Frontal cortex (tissue), 4 donors: Measurements from ENCODE around the gene ATRAID. TPM values are rescaled to one million over a fixed set of nuclear protein-coding genes. Genes with fewer than 3 reads are reported as not detected.
"Not testable (repeated sequence)": the region's sequence is repeated elsewhere in the genome, so short reads cannot be mapped to it uniquely, and the experiment has no call there.

ENCODE experiments used
- DNase-seq, 2 donors: peaks; one replicate each; pipeline ENCODE4 v3.0.0; 2012; ENCODE audit warnings: low spot score in 2 of 2
- FAIRE-seq: peaks from 2 replicates; lab custom pipeline; 2012; peaks lifted over from hg19 to GRCh38; lab: Jason Lieb, UNC
- total RNA-seq: library from RNA; depleted of rRNA; stranded (reverse); fragments of >200 nt; gene quantifications from one replicate; pipeline ENCODE4 v1.2.3, GENCODE V29; 2014
- donor health status: control.
- donor health status: control.
- donor health status: control.

ATRAID gene
- total RNA-seq, 1 donor from 2014 or later: 37.5 TPM

DNA sequence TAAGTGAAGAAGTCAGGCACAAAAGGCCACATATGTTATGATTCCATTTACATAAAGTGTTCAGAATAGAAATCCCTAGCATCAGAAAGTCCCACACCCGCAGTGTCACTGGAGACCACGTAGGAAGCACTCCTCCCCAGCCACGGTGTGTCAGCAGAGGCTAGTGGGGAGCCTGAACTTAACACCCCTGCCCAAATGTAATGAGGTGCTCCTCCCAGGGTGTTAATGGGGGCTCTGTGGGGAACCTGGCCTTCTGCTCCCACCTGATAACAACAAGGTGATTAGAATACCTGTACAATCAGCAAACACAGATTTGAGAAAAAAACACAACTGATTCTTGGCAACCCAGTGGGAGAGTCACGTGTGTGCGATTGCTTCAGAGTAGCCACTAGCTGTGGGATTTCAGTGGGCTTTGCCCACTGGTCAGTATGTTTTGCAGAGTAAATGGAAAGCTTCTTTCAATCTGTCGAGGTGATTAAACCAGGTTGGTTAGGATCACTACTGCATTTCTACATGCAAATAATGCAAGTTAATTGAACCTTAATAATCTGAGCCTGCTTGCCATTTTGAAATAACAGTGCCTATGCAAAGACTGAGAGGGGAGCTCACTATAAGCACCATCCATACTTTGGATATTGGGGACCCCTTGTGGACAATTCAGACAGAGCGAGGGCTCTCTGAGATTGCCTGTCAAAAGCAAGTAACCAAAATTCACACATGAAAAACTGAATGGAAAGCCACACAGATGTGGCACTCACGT lies 20.6 kb upstream of the ATRAID start:
- FAIRE-seq (no peak), DNase-seq (no peak)

DNA sequence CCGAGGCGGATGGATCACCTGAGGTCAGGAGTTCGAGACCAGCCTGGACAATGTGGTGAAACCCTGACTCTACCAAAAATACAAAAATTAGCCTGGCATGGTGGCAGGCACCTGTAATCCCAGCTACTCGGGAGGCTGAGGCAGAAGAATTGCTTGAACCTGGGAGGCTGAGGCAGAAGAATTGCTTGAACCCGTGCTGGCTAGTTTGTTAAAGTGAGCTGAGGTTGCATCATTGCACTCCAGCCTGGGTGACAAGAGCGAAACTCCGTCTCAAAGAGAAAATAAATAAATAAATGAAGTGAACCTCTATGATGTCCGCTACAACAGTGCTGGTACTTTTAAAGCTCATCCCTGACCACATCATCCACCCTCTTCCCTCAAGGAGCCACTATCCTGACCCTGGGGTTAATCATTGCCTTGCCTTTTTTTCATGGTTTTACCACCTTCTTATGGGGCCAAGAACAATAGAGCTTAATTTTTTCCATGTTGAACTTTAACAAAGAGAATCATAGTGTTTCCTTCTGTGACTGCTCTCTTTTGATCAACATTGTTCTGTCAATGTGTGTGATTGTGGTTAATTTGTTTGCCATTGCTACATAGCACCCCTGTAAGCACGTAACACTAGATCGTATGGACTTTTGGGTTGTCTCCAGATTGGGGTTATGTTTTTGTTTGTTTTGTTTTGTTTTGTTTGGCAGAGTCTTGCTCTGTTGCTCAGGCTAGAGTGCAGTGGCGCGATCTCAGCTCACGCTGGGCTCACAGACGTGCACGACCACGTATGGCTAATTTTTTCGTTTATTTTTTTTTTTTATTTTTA lies 17.1 kb upstream of the ATRAID start:
- FAIRE-seq (no peak), DNase-seq (no peak)

DNA sequence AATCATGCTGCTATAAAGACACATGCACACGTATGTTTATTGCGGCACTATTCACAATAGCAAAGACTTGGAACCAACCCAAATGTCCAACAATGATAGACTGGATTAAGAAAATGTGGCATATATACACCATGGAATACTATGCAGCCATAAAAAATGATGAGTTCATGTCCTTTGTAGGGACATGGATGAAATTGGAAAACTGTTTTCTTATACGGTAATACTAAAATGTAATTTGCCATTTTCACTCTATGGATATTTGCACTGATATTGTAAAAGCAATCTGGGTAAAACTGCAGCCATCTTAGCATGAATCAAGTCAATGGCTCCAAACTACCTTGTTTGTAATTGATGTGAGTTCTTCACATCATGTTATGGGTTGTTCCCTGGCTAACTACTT lies 16.0 kb upstream of the ATRAID start:
- not testable (repeated sequence) for FAIRE-seq, DNase-seq

DNA sequence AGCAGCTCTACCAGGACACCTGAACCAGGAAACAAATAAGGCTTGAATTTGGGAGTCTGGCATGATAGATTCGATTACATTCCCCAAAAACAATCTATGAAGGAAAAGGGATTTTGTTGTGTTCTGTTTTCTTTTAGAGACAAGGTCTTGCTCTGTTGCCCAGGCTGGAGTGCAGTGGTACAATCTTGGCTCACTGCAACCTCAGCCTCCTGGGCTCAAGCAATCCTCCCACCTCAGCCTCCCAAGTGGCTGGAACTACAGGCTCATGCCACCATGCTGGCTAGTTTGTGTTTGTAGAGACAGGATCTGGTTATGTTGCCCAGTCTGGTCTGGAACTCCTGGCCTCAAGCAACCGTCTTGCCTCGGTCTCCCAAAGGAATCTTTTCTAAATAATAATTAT lies 13.8 kb upstream of the ATRAID start:
- FAIRE-seq, DNase-seq: not testable (repeated sequence)

DNA sequence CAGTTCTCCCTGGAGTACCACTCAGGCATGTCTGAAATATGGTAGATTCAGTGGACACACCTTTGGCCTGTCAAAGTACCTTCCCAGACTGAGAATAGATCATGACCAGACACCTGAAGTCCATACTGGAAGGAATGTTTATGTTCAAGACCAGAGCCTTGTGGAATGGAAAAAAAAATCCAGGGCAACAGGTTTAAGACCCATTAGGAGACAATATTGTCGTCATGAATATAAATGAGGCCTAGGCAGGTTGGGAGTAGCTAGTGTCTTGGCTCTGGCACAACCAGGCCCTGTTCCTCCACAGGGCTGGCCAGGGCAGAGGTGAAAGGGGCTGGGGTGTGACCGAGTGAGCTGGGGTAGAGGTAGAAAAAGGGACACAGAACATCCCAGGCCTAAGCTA lies 13.2 kb upstream of the ATRAID start:
- no peak for DNase-seq
- FAIRE-seq: no peak

DNA sequence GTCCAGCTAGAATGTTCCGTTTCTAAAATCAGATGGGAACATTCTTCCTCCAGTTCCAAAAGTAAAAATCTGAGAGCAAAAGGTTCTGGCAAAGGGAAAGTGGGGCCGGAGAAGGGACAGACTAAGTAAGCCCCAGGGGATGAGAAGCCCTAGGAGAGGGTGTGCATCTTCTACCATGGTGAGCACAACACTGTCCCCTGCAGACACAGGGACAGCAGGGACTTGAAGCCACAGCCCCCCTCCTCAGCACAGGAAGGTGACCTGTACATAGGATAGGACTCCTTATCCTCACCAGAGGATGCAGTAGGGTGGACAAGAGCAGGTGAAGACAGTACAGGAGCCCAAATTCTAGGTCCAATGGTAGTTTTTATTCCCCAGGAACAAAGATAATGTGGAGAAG lies 12.6 kb upstream of the ATRAID start:
- no peak for DNase-seq
- FAIRE-seq: no peak

DNA sequence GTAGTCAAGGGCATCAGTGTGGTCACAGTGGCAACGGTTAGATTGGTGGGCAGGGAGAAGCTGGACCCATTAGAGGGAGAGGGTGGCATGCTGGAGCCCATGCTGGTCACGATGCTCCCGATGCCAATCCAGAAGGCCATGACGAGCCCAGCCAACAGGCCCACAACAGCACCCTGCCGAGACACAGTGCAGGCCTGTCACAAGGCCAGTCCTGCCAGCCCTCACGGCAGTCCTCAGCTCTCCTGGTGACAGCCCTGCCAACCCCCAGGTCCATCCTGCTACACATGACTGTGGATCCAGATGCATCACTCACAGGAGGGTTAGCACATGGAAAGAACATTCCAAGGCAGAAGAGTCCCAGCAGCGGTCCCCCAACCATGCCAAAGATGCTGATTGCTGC lies 10.2 kb upstream of the ATRAID start:
- no peak for FAIRE-seq

DNA sequence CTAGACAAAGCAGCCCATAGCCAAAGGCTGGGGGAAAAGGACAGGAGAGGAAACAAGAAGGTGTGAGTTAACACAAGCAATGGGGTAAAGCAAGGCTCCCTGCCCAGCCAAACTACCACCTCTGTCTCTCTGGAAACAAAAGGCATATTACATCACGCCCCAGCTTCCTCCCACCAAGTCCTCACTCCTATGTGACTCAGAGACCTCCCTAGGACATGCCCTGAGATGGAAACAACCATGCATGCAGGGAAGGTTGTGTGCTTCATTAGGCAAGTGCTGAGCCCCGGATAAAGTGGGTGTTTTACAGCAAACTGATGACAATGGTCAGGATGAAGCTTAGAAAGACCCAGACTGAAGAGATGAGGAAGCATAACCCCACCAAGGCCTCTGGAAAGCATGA lies 9.0 kb upstream of the ATRAID start:
- DNase-seq: no peak
- FAIRE-seq: no peak

More for the DNA sequence above, 10.2 kb upstream of the ATRAID start:
- no peak for DNase-seq

DNA sequence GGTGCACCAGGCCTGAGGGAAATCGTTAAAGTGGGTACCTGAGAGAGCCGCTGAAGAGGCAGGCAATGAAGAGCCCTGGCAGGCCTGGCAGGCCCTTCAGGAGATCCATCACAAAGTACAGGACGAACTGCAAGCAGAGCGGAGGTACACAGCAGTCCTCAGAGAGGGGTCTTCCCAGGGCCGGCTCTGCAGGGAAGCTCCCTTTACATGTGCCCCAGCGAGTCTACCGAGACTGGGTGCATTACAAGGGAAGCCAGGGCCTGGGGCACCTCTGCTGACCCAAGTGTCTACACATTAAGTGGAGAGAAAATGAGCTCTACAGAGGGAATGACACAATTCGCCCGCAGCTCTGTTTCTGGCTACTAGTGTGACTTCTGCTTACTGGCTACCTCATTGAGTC lies 8.1 kb upstream of the ATRAID start:
- FAIRE-seq: no peak
- DNase-seq: no peak

DNA sequence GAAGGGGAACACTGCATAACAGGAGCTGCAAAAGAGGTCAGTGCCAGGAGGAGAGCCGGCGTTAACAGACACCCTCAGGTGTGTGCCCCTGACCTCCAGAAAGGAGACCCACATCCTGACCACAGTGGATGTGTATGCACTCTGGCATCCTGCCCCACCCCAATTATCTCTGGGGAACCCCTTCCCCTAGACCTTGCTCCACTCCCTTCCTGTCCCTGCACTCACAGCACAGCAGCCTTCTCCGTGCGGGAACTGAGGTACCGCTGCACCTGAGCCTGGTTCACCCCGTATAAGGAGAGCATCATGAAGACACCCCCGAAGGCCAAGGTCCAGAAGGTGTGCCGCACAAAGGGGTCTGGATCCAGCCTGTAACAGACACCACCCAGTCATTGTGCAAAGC lies 7.3 kb upstream of the ATRAID start:
- DNase-seq (no peak), FAIRE-seq (no peak)

DNA sequence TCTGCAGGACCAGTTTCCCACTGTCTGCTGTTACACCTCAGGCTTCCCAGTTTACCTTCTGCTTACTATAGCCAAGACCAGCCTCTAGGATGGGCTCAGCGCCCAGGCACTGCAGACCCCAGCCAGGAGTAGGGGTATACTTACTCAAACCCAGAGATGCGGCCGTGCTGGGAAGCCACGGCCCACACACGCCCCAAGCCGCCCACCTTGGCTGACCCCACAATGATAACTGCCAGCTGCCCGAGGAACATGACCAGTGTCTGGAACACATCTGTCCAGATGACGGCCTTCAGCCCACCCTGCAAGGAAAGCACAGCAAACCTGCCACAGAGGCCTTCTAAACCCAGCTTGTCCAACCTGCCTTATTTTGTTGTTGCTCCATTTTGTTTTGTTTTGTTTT lies 6.6 kb upstream of the ATRAID start:
- DNase-seq (no peak), FAIRE-seq (no peak)

DNA sequence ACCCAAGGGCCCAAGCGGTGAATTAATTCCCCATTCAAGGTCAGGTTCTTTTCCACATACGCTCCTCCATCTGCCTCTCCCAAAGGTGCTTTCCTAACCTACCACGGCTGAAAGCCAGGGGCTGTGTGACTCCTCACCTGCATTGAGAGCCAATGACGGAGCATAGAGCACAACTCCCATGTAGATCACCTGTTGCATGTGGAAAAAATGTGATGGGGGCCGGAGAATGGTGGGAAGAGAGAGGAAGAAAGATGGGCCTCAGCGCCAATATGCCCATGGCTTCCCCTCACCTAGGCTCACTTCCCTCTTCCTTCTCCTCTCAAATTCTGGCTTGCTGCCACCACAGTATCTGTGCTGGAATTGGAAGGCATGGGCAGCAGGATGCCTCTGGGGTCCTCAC lies 5.5 kb upstream of the ATRAID start:
- no peak for FAIRE-seq
- no peak for DNase-seq

DNA sequence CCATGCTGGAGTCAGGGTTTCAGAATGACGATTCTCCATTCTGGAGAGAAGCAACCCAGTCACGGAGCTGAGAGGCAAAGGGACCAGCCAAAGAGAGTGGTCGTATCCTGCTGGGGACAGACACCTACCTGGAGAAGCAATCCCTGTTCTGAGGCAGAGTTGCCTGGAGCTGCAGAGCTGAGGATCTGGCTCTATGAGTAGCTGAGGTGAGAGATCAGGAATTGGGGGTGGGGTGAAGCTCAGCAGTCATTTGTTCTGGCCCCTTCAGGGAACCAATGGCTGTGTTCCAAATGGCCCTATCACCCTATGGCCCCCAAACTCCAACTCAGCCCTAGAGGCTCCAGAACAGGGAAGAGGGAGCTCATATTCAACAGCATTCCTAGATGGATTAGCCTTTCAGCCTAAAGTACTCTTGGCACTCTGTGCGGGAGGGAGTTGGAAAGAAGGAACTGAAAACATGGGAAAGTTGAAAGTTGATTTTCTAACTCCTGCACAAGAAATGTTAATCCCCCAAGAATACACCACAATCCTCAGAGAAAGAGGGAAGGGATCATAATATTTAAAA lies 3.3 kb upstream of the ATRAID start:
- no peak for FAIRE-seq
- no peak for DNase-seq

DNA sequence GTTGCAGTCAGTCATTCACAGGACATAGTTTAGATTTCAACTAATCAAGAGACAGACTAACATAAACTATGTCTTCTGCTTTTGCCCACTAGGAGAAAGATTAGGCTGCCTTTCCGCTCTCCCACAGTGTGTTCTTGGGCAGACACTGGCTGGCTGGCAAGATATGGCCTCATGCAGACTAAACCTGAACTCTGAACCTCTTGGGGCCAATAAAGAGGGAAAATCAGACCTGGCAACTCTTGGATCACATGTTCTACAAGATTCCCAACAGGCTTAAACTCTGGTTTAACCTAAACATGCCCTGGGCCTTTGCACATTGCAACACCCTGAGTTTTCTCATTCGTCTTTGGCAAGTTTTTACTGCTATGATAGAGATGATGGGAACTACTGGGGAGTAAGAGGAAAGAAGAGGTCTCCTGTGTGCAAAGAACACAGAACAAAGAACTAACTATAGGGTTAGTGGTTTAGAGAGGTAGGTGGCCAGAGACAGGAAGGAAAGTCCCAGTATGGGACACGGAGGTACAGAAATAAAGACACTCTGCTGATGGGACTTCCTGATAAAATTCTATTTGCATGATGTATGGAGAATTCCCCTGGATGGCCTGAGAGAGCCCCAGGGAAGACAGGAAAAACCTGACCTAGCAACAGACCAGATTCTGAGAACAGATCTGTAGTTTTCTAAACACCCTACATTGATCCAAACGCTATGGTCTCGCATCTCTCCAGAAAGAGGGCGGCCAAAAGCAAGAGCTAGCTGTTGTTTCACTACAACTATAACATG lies 2.0 kb upstream of the ATRAID start:
- no peak for DNase-seq
- no peak for FAIRE-seq

DNA sequence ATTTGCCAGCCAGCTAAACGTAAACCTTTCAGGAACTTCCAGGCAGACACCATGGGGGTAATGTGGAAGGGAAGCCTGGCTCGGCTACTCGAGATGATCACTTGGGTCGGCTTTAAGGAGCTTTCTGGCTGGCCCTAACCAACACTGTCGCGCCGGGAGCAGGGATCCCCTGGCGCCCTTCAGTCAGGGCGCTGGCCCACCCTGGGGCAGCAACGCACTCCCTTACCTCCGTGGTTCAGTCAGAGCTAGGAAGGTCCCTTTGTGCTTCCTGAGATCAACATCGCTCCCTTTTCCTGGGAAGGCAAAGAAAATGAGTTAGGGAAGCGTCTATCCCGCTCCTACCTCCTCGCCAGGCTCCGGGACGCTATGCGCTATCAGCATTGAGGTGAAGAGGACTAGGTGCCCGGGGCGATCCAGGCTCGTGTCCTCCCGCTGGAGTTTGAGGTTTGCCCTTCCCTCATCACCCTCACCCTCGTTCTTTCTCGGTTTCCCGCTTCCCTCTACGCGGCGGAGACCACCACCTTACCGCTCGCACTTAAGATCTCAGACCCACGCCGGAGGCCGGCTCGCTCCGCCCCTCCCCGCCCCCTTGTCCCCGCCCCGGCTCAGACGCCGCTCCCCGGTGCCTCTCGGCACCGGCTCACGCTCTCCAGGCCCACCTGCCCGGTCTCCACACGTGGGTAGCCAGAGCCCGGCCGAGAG lies 449 bp upstream of the ATRAID start:
- no peak for FAIRE-seq
- DNase-seq: no peak

DNA sequence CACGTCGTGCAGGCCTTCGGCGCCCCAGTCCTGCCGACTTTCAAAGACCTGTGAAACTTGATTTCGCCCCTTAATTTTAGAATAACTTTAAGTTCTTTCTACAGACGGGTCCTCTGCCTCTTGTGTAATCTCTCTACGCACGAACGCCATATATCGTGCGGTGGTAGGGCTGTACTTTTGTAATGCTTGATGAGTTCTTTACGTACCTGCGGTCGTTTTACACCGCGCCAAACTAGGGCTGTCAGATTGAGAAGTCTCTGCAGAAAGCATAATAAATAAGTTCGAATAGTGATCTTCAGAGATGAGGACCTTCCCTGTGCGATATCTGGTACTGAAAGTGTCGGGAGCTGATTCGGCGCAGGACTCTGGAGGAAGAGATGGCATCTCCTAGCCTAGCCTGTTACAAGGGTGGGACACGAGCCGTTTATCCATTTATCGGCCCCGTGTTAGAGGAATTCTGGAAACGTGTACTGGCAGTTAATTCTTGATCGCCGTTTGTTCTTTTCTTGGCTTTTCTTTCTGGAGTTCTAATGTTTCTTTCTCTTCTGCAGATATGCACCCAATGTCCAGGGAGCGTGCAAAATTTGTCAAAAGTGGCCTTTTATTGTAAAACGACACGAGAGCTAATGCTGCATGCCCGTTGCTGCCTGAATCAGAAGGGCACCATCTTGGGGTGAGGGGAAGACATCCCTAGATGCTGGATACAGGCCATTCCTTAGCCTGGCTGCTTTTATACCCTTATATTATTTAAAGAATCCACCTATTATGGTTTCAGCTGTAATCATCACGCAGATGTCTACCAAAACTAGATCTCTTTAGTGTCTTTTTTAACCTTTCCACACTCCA lies 1.0 kb downstream of the ATRAID start:
- no peak for DNase-seq
- FAIRE-seq: no peak

DNA sequence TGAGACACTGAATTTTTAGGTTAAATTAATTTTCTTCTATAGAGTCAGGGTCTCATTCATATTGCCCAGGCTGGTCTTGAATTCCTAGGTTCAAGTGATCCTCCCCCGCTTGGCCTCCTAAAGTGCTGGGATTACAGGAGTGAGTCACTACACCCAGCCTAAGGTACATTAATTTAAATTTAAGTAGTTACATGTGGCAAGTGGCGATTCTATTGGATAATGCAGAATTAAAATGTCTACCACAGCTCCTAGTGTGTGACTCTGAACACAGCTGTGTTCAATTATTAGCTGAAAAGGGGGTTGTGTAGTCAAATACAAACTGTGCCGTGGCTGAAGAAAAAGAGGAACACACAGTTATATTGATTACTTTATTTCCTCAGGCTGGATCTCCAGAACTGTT lies 3.1 kb downstream of the ATRAID start:
- DNase-seq (no peak), FAIRE-seq (no peak)

DNA sequence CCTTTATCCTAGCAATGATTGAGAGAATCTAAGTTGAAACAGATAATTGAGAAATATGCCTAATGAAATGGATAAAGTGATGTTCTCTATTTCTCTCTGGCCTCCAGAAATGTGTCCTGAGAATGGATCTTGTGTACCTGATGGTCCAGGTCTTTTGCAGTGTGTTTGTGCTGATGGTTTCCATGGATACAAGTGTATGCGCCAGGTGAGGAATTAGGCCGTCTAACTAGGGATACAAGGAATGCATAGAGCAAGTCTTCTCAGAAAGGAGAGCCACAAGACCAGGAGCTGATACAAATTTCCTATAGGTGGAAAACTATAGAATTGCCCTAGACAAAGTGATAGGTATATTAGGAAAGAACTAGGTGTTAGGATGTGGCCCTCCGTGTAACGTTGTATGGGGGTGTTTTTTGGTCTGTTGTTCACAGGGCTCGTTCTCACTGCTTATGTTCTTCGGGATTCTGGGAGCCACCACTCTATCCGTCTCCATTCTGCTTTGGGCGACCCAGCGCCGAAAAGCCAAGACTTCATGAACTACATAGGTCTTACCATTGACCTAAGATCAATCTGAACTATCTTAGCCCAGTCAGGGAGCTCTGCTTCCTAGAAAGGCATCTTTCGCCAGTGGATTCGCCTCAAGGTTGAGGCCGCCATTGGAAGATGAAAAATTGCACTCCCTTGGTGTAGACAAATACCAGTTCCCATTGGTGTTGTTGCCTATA lies 4.7 kb downstream of the ATRAID start:
- no peak for DNase-seq

More for the DNA sequence above, 4.7 kb downstream of the ATRAID start:
- no peak for FAIRE-seq
